Activated CD8-positive, alpha-beta memory T cell treated with anti-CD3 and anti-CD28 coated beads, Interleukin-2, amount 50 U/mL, for 24 hours (primary cell): ENCODE results near the gene CHMP1A.
"Not testable (repeated sequence)": the region's sequence is repeated elsewhere in the genome, so short reads cannot be mapped to it uniquely, and the experiment has no call there.

Experiments used
- DNase-seq: peaks from one replicate; pipeline ENCODE4 v3.0.0-alpha.2; 2020; ENCODE audit errors: extremely low read depth

Gene CHMP1A

DNA sequence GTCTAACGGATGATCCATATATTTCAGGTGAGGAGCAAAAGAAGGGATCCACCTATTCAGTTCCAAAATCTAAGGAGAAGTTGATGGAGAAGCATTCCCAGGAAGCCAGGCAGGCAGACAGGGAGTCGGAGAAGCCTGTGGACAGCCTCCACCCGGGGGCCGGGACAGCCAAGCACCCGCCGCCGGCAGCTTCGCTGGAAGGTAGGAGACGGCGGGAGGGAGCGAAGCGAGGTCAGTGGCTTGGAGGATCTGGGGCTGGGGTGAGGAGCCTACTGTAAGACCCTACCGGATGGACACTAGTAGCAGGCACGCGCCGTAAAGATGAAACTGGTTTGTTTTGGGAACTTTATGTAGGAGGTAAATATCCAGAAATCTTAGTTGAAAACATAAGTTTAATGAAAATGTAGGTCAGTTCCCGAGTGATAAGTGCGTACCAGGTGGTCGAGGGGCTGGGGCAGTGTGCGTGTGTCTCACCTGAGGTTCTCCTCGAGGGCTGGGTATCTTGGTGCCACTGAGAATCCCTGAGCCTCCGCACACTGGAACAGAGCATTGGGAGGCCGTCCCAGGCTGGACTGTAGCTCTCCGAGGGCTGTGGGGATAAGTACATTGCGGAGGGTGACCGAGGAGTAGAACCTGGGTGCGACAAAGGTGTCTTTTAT lies 842 bp upstream of the CHMP1A start:
- no peak for DNase-seq

DNA sequence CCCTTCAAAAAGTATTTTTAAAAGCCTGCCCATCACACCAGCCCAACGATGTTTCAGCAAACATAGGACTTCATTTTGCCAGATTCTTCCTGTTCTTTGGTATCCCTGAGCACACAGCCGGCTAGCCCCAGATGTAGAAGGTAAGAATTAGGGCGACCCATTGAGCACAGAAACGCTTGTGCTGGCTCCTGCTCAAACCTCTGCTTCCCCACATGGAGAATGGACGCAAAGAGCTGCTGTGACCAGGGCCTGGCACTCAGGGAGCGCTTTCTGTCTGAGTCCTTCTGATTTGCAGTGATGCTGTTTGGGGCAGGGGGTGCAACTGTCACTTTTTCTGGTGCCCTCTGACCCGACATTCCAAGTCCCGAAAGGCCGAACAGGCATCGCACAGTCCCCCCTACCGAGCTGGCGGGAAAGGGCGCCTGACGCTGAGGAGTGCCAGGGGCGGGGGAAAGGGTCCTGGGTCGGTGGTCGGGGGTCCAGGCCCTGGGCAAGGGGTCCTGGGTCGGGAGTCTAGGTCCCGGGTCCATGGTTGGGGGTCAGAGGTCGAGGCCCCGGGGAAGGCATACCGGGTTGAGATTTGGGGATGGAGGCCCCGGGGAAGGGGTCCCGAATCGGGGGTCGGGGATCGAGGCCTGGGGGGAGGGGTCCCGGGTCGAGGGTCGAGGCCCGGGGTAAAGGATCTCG lies 930 bp downstream of the CHMP1A start:
- no peak for DNase-seq

DNA sequence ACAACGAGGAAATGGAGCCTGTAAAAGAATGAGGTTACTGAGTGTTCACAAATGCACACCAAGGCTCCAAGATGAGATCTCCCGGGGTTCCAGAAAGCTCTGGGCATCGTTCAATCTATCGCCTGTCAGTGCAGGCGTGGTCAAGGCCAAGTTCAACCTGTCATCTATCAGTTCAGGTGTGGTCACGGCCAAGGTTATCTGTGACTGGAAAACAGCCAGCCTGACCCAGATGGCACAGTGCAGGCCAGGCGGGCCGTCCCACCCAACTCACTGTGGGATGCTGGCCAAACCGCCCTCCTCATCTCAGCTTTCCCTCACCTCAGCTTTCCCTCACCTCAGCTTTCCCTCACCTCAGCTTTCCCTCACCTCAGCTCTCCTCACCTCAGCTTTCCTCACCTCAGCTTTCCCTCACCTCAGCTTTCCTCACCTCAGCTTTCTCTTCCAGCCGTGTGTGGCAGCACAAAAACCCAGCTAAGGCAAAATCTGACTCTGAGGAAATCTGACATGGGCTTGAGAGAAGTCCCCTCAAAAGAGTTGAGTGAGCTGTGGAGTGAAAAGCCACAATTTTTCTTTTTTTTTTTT lies 2.4 kb downstream of the CHMP1A start:
- DNase-seq = no peak

DNA sequence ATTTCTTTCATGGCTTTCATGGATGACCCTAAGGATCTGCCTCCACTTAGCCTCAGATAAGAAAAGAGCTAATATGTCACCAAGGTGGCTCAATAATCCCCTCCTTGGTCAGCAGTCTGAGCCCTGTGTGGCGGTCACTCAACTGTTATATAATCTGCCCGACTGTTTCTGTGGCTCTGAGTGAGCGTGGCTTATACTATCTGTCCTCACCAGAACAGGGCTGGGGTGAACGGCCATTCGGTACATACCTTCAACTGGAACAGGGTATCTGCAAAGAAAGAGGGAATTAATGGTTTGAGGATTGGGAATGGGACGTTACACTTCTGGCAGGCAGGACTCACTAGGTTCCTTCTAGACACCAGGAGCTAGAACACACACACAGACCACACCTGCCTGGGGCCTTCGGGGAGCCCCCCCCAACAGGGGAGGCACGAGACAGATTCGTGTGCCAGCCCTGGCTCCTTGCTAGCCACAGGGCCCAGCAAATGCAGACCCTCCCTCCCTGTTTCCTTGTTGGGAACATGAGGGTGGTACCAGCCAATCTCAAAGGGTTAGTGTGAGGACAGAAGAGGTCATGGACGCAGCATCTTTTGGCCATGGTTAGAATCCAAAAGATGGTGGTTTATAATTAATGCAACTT lies 3.7 kb downstream of the CHMP1A start:
- no peak for DNase-seq

DNA sequence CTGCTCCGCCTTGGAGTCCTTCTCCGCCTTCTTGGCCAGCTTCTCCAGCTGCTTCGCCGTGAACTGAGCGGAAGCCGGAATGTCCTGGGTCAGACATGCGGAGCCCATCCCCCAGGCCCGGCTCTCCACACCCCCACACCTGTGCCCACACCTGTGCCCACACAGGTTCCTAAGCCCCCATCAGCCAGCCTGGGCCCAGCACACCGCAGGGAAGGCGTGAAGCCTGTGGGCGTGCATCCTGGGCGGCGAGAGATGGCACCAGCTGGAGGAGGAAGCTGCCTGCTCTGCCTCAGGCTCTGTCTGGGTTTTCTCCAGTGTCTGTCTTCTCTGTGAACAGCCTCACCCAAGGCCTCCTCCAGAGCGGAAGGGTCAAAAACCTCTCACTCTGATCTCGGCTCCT lies 5.9 kb downstream of the CHMP1A start:
- no peak for DNase-seq

DNA sequence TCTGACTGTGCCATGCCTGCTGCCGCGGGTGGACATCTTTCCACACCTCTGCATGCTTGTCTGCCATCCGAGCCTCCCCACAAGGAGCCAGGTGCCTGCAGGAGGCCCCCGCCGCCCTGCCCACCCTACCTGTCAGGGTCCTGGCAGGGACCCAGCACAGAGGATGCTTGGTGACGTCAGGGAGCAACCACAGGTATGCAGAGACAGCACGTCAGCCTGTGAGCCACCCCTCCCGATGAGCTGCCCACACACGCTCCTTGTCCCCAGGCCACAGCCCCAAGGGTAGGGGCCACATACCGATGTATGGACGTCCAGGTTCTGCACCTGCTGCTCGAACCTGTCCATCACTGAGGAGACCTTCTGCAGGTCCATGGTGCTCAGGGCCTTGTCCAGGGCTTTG lies 10.6 kb downstream of the CHMP1A start:
- DNase-seq = no peak

DNA sequence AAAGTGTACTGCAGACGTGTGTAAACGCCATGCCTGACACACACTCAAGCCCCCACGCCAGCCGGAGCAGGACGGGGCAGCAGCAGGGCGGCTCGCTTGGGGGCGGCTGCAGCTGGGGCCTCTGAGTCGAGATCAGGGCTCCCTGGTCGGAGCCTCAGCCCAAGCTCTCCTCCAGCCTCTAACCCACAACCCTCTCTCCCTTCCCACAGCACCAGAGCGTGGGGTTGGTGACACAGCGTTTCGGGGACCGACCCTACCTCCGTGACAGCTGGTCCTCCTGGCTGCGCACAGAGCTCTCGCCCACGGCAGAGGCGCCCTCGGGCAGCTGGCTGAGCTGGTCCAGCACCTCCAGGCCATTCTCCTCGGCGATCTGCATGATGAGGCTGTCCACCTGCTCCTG lies 11.2 kb downstream of the CHMP1A start:
- no peak for DNase-seq

DNA sequence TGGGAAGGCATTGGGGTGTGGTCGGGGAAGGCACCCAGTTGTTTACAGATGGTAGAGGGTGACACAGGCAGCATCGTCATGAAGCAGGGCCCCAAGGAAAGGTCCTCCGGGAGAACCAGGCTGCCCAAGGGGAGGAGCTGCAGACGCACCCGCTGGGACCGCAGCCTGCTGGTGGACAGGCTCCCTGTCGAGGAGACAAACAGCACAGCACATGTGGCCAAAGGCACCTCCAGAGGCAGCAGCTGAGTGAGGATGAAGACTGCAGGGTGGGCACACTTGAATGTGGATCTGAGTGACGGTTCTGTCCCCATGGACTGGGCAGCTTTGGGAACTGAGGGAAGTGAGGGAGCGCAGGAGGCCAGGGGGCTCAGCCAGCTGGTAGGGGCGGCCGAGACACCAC lies 12.4 kb downstream of the CHMP1A start:
- DNase-seq = no peak

DNA sequence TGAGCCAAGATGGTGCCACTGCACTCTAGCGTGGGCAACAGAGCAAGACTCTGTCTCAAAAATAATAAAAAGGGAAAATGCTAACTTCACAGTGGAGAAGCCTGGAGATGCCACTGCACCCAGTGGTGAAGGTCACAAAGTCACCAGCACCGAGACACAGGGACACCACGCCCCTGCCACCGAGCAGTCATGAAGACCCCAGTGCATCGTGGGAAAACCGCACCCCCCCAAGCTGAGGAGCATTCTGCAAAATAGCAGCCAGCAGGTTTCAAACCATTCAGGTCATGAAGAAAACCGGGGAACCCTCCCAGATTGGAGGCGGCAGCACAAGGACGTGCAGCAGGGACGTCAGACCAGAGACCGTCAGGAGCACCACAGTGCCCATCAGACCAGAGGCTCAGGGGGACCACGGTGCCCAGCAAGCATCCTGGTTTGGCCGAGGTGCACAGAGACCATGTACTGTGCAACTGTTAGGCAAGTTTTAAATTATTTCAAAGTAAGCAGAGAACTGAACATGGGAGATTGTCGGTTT lies 13.7 kb downstream of the CHMP1A start:
- DNase-seq = no peak

DNA sequence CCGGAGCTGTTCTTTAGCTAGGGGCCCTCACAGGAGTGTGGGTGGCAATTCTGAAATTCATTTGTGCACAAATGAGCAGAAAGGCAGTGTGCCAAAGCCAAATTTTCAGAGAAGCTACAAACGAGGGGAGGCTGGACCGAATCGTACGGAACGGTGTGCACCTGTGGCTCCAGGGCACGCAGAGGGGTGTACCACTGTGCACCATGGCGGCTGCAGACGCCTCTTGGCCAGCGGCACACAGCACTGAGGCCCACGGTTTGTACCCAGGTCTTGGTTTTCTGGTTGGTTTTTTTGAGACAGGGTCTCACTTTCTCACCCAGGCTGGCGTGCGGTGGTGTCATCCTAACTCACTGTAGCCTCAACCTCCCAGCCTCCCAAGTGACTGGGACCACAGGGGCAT lies 14.9 kb downstream of the CHMP1A start:
- DNase-seq = no peak

DNA sequence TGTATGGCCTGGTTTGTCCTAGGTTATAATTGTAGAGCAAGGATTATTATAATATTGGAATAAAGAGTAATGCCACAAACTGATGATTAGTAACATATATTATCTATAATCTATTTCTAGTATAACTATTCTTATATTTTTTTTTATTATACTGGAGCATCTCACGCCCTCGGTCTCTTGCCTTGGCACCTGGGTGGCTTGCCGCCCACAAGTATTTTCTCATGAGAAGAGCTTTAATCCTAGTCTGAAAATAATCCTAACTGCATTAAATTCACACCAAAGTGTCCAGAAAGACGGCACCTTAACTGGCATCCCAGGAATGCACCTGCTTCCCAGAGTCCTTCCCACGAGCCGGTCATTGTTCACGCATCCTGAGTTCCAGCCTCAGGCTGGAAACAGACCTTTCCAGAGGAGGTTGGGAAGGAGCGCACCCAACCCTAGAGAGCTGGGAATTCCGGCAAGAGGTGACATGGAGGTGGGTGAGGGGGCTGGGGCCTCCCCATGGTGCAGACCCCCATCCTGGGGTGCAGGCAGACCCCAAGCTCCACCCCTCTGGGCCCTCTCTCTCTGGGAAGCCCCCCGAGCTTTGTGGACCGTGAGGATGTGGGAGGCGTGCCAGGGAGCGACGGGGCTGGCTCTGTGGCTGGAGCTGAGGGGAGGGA lies 15.9 kb downstream of the CHMP1A start:
- DNase-seq = no peak

DNA sequence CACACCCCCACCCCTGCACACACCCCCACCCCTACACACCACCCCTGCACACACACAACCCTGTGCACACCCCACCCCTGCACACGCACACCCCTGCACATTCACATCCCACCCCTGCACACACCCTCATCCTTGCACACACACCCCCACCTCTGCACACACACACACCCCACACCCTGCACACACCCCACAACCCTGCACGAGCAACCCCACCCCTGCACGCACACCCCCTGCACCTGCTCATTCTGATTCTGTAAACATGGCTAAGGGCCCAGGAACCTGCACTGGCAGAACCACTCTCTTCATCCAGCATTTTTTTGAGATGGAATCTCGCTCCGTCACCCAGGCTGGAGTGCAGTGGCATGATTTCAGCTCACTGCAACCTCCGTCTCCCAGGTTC lies 18.1 kb downstream of the CHMP1A start:
- DNase-seq = no peak

DNA sequence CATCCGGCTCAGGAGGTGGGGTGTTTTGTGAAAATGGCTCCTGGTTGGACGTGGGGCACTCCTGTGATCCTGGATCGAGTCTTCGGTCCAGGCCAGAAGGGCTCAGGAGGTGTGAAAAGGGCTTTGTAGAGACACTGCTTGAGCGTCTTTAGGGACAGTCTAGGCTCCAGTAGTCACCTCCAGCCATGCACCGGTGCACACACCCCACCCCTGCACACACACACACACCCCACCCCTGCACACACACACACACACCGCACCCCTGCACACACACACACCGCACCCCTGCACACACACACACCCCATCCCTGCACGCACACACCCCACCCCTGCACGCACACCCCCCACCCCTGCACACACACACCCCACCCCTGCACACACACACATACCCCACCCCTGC lies 19.1 kb downstream of the CHMP1A start:
- no peak for DNase-seq

DNA sequence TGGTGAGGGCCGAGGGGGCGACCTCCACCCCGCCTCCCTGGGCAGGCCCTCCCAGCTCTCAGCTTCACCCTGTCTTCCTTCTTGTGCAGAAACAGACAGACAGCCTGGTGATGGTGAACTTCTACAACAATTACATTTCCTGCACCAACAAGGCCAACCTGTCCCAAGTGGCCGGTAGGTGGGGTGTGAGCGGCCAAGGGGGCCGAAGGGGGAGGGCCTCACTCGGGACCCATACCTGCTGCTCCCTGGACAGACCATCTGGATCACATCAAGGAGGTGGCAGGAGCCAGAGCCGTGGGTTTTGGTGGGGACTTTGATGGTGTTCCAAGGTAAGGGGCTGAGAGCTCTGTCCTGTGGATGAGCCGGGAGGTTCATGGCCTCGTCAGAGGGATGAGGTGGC lies 20.1 kb downstream of the CHMP1A start:
- no peak for DNase-seq

DNA sequence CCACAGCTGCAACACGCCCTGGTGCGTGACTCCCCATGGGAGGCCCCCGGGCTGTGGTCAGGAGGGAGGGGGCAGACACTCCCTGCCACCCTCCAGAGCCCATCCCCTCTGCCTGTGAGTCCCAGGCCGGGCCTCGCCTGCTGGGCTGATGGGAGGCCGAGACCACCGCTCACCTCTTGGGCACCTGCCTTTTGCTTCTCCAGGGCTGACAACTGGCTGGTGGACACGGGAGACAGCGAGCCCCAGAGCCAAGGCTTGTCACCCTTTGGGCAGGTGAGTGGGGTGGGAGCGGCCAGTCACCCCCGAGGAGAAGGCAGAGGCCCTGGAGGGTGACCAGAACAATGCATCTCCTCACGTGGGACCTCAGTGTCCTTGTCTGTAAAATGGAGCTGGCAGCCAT lies 20.8 kb downstream of the CHMP1A start:
- no peak for DNase-seq

DNA sequence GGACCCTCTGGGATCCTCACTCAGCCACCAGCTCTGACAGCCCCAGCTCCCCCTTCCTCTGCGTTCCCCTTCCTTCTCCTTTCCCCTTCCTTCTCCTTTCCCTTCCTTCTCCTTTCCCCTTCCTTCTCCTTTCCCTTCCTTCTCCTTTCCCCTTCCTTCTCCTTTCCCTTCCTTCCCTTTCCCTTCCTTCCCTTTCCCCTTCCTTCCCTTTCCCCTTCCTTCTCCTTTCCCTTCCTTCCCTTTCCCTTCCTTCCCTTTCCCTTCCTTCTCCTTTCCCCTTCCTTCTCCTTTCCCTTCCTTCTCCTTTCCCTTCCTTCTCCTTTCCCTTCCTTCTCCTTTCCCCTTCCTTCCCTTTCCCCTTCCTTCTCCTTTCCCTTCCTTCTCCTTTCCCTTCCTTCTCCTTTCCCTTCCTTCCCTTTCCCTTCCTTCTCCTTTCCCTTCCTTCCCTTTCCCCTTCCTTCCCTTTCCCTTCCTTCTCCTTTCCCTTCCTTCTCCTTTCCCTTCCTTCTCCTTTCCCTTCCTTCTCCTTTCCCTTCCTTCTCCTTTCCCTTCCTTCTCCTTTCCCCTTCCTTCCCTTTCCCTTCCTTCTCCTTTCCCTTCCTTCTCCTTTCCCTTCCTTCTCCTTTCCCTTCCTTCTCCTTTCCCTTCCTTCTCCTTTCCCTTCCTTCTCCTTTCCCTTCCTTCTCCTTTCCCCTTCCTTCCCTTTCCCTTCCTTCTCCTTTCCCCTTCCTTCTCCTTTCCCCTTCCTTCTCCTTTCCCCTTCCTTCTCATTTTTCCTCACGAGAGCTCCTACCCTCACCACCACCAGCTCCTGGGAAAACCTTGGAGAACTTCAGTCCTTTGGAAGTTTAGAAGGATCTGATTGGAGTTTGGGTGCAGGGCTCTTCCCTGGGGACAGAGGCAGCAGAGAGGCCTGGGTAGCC lies 22.8 kb downstream of the CHMP1A start:
- DNase-seq = not testable (repeated sequence)

DNA sequence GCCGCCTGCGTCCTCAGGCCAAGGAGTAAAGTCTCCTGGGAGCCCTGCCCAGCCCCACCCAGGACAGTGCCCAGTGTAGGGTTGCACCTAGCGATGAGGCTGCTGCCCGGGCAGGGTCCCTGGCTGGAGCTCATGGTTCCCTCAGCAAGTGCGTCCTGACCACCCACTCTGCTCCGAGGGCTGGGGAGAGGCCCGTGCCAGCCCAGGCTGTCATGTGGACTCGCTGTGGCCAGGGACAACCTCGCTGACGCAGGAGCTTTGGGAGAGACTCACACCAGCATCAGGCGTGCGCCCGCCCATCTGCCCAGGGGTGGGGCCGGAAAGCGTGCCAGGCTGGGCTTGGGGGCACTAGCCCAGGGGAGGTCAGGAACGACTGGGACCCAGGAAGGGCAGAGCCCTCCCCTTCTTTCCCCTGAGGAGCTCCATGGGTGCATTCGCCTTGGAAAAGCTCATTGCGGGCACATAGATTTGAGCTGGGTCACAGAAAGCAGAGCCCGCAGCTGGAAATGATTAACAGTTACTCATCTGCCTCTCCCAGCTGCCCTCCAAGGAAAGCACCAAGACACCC lies 24.4 kb downstream of the CHMP1A start:
- DNase-seq = no peak

DNA sequence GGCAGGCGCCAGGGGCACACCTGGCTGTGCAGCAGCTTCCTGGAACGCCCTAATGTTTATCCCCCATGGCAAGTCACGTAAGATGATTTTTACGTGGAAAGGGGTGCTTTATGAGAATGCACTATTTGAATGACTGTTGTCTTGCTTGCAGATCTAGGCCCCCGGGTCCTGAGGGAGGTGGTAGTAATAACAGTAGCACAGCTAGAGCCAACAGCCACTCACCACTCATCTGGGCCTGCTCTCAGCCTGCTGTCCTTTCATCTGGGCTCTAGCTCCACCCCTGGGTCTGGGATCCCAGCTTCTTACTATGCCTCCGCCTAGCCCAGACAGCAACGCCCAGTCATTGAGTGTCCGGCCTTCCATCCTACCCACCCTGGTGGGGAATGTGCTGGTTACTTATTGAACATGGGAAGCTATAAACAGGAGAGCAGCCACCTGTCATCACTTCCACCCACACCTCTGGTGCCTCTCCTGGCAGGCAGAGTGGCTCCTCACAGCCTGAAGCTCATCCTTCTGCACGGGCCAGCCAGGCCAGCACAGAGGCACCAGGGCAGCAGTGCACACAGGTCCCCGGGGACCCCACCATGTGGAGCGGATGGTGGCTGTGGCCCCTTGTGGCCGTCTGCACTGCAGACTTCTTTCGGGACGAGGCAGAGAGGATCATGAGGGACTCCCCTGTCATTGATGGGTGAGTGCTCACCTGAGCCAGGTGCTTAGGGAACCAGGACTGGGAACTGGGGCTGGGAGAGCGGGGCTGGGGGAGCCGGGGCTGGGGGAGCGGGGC lies 27.5 kb downstream of the CHMP1A start:
- DNase-seq = no peak

DNA sequence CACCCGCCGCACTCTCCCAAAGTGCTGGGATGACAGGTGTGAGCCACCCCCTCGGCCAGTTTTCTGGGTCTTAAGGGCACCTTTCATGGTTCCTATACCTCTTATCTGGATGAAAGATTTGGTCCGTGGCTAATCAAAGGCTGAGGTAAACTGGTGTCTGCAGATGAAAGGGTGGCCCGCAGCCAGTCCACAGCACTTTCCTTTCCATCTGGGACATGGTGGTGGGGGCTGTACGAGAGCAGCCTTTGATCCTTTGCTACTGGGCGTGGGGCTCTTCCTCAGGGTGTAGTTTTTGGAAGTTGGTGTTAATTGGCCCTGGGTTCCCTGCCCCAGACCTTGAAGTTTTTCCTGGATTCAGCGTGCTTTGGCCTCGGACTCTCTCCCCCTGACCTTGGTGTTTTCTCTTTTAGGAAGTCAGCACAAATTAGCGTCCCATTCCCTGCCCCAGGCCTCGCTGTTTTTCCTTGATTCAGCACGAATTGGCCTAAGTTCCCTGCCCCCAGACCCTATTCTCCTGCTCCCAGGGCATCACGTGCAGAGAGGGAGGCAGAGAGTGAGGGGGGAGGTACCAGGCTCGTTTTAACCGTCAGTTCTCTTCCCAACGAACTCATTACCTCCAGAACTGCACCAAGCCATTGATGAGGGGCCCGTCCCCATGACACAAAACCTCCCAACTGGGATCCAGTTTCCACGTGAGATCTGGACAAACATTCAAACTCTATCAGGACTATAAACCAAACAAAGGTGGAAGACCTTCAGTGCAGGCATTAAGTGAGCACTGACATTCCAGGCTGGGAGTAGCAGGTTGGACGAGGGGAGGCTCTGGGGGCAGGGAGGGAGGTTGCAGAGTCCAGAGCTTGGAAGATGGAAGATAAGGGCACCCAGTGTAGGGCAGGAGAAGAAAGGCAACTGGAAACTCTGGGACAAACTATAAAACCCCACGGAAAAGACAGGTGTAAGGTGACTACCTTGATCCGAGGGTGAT lies 32.4 kb downstream of the CHMP1A start:
- no peak for DNase-seq
